Right atrium auricular region (tissue), 2 donors: Measurements from ENCODE around the gene CCL25. TPM values are rescaled to one million over a fixed set of nuclear protein-coding genes. Genes with fewer than 3 reads are reported as not detected.
"Not testable (repeated sequence)": the region's sequence is repeated elsewhere in the genome, so short reads cannot be mapped to it uniquely, and the experiment has no call there.

Source experiments
- DNase-seq: peaks from one replicate; pipeline ENCODE4 v3.0.0-alpha.2; 2019; ENCODE audit warnings: low spot score
- H3K27ac ChIP-seq, 2 donors: fragments of 200-600 bp; sonication (generic); 1 replicate in 1 of 2; 2 replicates in 1 of 2; pipeline ENCODE4 v1.5.1; 2016 to 2019
- H3K27me3 ChIP-seq, 2 donors: fragments of 200-600 bp; sonication (generic); one replicate each; pipeline versions ENCODE4 v1.5.1 to v1.6.0; 2017 to 2019
- H3K36me3 ChIP-seq: fragments of 200-600 bp; sonication (generic); one replicate; pipeline ENCODE4 v1.5.1; 2016
- H3K4me1 ChIP-seq, 2 donors: fragments of 200-600 bp; sonication (generic); one replicate each; pipeline versions ENCODE4 v1.5.1 to v1.6.0; 2017 to 2019
- H3K4me3 ChIP-seq, 2 donors: fragments of 200-600 bp; sonication (generic); 1 replicate in 1 of 2; 2 replicates in 1 of 2; pipeline ENCODE4 v1.5.1; 2017 to 2019; ENCODE audit warnings: mild to moderate bottlenecking in 1 of 2, moderate library complexity in 1 of 2
- H3K9me3 ChIP-seq, 2 donors: fragments of 200-600 bp; sonication (generic); one replicate each; pipeline ENCODE4 v1.5.1; 2019
- total RNA-seq, 2 donors: library from RNA; depleted of rRNA; stranded (reverse); fragments of >200 nt; gene quantifications; one replicate each; pipeline ENCODE4 v1.1.0, GENCODE V29; 2016
- TF ChIP-seq, protein P1 (sequence below), 2 donors: fragments of 200-600 bp; sonication (generic); IDR thresholded peaks; one replicate each; pipeline ENCODE4 v1.5.1; 2019; ENCODE audit warnings: antibody characterized with exemption in 2 of 2

The CCL25 gene
- total RNA-seq, 2 donors from 2014 or later, result not detected

DNA sequence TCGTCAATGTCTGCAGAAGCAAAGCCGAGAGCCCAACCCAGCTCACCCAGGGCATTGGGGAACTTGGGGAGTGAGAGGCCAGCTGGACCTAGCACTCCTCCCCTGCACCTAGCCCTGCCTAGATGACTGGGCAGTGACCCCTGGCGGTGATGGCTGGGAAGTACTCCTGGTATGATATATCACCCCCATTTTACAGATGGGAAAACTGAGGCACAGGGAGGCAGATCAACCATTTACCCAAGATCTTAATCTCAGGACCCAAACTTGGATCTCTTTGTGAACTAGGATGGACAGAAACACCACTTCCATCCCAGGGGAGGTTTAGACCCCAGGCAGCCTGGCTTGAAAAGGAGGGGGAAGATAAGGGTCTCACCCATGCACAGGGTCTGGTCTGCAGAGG is 43.5 kb downstream of the CCL25 start:
- Histone ChIP-seq H3K27ac (no peak overlapping the region), H3K4me1 (no peaks in the 10 kb centered on the region), H3K27me3 (no peaks in the 10 kb centered on the region), H3K4me3 (no peak overlapping the region), H3K9me3 (peaks cover 16 to 40% of the 10 kb centered on the region in 2 donors), H3K36me3 (no peaks in the 10 kb centered on the region)
- DNase-seq, result no peak
- TF ChIP-seq, protein P1, sequence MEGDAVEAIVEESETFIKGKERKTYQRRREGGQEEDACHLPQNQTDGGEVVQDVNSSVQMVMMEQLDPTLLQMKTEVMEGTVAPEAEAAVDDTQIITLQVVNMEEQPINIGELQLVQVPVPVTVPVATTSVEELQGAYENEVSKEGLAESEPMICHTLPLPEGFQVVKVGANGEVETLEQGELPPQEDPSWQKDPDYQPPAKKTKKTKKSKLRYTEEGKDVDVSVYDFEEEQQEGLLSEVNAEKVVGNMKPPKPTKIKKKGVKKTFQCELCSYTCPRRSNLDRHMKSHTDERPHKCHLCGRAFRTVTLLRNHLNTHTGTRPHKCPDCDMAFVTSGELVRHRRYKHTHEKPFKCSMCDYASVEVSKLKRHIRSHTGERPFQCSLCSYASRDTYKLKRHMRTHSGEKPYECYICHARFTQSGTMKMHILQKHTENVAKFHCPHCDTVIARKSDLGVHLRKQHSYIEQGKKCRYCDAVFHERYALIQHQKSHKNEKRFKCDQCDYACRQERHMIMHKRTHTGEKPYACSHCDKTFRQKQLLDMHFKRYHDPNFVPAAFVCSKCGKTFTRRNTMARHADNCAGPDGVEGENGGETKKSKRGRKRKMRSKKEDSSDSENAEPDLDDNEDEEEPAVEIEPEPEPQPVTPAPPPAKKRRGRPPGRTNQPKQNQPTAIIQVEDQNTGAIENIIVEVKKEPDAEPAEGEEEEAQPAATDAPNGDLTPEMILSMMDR (IDR thresholded peaks at IDR 0.05), result no peak

GRCh38 chr19:8097198-8097597 is 44.6 kb downstream of the CCL25 start:
- H3K27ac ChIP-seq, result no peak overlapping the region
- H3K9me3 ChIP-seq, result peaks cover 16 to 40% of the 10 kb centered on the region in 2 donors

GRCh38 chr19:8097681-8098567 is 45.4 kb downstream of the CCL25 start:
- Histone ChIP-seq H3K36me3 (no peaks in the 10 kb centered on the region), H3K4me1 (no peaks in the 10 kb centered on the region), H3K4me3 (no peak overlapping the region), H3K27ac (no peak overlapping the region), H3K9me3 (peaks cover 16 to 40% of the 10 kb centered on the region in 2 donors), H3K27me3 (no peaks in the 10 kb centered on the region)
- DNase-seq, result no peak
- TF ChIP-seq, protein P1 (IDR thresholded peaks at IDR 0.05), result no peak

More at GRCh38 chr19:8097198-8097597, 44.6 kb downstream of the CCL25 start:
- H3K27me3 ChIP-seq, result no peaks in the 10 kb centered on the region
- TF ChIP-seq, protein P1 (IDR thresholded peaks at IDR 0.05), result no peak
- H3K4me3 ChIP-seq, result no peak overlapping the region
- no peaks in the 10 kb centered on the region for H3K36me3 ChIP-seq
- no peaks in the 10 kb centered on the region for H3K4me1 ChIP-seq
- no peak for DNase-seq

DNA sequence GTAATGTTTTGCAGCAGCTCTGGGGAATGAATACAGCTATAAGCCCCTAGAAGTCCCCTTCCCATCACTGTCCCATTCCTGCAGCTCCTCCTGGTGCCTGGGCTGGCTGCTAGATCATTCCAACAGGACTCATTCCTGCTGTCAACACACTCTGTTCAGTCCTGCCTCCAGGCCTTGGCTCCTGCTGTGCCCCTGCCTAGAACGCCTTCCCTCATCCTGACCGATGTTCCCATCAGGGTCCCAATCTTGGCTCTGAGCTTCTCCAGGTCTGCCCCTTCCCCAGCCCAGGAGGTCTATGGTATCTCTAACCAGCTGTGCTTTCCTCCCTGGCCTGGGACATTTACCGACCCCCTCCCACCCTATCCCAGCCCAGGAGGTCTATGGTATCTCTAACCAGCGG is 48.8 kb downstream of the CCL25 start:
- TF ChIP-seq, protein P1 (IDR thresholded peaks at IDR 0.05), result no peak
- H3K4me1 ChIP-seq, result no peaks in the 10 kb centered on the region
- no peaks in the 10 kb centered on the region for H3K27me3 ChIP-seq
- peaks cover 0 to 11% of the 10 kb centered on the region in 2 donors for H3K9me3 ChIP-seq
- DNase-seq, result no peak
- no peaks in the 10 kb centered on the region for H3K36me3 ChIP-seq
- H3K27ac ChIP-seq, result no peak overlapping the region
- no peak overlapping the region for H3K4me3 ChIP-seq

DNA sequence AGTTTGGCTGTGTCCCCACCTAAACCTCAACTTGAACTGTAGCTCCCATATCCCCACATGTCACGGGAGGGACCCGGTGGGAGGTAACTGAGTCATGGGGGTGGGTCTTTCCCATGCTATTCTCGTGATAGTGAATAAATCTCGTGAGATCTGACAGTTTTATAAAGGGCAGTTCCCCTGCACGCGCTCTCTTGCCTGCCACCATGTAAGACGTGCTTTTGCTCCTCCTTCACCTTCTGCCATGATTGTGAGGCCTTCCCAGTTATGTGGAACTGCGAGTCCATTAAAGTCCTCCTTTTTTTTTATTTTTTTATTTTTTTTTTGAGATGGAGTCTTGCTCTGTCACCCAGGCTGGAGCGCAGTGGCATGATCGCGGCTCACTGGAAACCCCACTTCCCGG is 49.4 kb downstream of the CCL25 start:
- H3K4me3 ChIP-seq, H3K27me3 ChIP-seq, H3K9me3 ChIP-seq, H3K36me3 ChIP-seq, DNase-seq, H3K4me1 ChIP-seq, H3K27ac ChIP-seq: not testable (repeated sequence)

- no peaks in the 10 kb centered on the region for H3K4me1 ChIP-seq
- no peak overlapping the region for H3K4me3 ChIP-seq
- no peak overlapping the region for H3K27ac ChIP-seq
- no peaks in the 10 kb centered on the region for H3K9me3 ChIP-seq
- no peaks in the 10 kb centered on the region for H3K36me3 ChIP-seq
- no peaks in the 10 kb centered on the region for H3K27me3 ChIP-seq
- no peak for DNase-seq
- TF ChIP-seq, protein P1 (IDR thresholded peaks at IDR 0.05), result no peak
Observed at GRCh38 chr19:8105471-8105870, 52.9 kb downstream of the CCL25 start.
